IMR-90 (cell line): ENCODE results near the gene ANO9. TPM values are rescaled to one million over a fixed set of nuclear protein-coding genes. Genes with fewer than 3 reads are reported as not detected.

Experiments used
- ATAC-seq: fragments of 200-7000 bp; cut with Tn5 transposase; 2 replicates; pipeline ENCODE4 v1.9.1; 2020; ENCODE audit warnings: low read depth, mild to moderate bottlenecking, moderate library complexity
- BruUV-seq: library from RNA; stranded (reverse); fragments of 400-500 nt; replicated peaks from 2 replicates; lab custom pipeline; 2021; lab: Mats Ljungman, UMichigan
- CTCF ChIA-PET: fragments of 300-600 bp; formaldehyde crosslinking; extraction: SDS; loops from one replicate; lab custom pipeline; 2021; ENCODE audit warnings: antibody characterized with exemption; lab: Yijun Ruan, JAX
- POLR2A ChIA-PET: fragments of 300-600 bp; sonication (Branson Sonifier 250); formaldehyde crosslinking; loops from one replicate; lab custom pipeline; 2022; ENCODE audit warnings: antibody characterized with exemption; ENCODE audit not compliant: unreplicated experiment; lab: Charles Lee
- DNase-seq: peaks from one replicate; pipeline ENCODE4 v3.0.0; 2013
- H2AFZ ChIP-seq: replicated peaks from 2 replicates; pipeline ENCODE3; 2013; ENCODE audit warnings: low read length, mild to moderate bottlenecking; ENCODE audit not compliant: poor library complexity
- H2AK5ac ChIP-seq: 2 replicates; pipeline ENCODE4 v1.6.1; 2013; ENCODE audit warnings: low read depth, low read length, inconsistent platforms
- H2AK9ac ChIP-seq: replicated peaks from 2 replicates; pipeline ENCODE3; 2013; ENCODE audit warnings: mild to moderate bottlenecking, low read depth, low read length, moderate library complexity; ENCODE audit not compliant: poor library complexity
- H2BK120ac ChIP-seq: 2 replicates; pipeline ENCODE4 v1.6.1; 2013; ENCODE audit warnings: low read depth, low read length, inconsistent platforms
- H2BK15ac ChIP-seq: 3 replicates; pipeline ENCODE4 v1.6.1; 2013; ENCODE audit warnings: low read depth, low read length, inconsistent platforms
- H2BK20ac ChIP-seq: 2 replicates; pipeline ENCODE4 v1.6.1; 2013; ENCODE audit warnings: low read depth, mild to moderate bottlenecking, inconsistent platforms, low read length, moderate library complexity
- H2BK5ac ChIP-seq: 2 replicates; pipeline ENCODE4 v1.6.1; 2013; ENCODE audit warnings: mild to moderate bottlenecking, low read depth, low read length, inconsistent platforms; ENCODE audit not compliant: poor library complexity, severe bottlenecking
- H3K14ac ChIP-seq: replicated peaks from 2 replicates; pipeline ENCODE4 v1.6.1; 2013; ENCODE audit warnings: low read depth, low read length, inconsistent platforms
- H3K18ac ChIP-seq: 2 replicates; pipeline ENCODE4 v1.6.1; 2013; ENCODE audit warnings: low read depth, low read length, control low read depth
- H3K23ac ChIP-seq: 2 replicates; pipeline ENCODE4 v1.6.1; 2013; ENCODE audit warnings: low read depth, low read length, inconsistent platforms
- H3K27ac ChIP-seq: 2 replicates; pipeline ENCODE4 v1.5.1; 2013; ENCODE audit warnings: mild to moderate bottlenecking, control low read depth, low read length; ENCODE audit not compliant: insufficient read depth
- H3K27me3 ChIP-seq: 2 replicates; pipeline ENCODE4 v1.6.1; 2013; ENCODE audit warnings: low read length; ENCODE audit not compliant: control insufficient read depth, insufficient read depth
- H3K36me3 ChIP-seq: 2 replicates; pipeline ENCODE4 v1.6.1; 2013; ENCODE audit warnings: low read length, mixed read lengths; ENCODE audit not compliant: control insufficient read depth, insufficient read depth
- H3K4ac ChIP-seq: 2 replicates; pipeline ENCODE4 v1.6.1; 2013; ENCODE audit warnings: low read depth, low read length, inconsistent platforms
- H3K4me1 ChIP-seq: 2 replicates; pipeline ENCODE4 v1.6.1; 2013; ENCODE audit warnings: low read length, mixed read lengths; ENCODE audit not compliant: control insufficient read depth, insufficient read depth
- H3K4me2 ChIP-seq: 2 replicates; pipeline ENCODE4 v1.6.1; 2013; ENCODE audit warnings: low read depth, mild to moderate bottlenecking, control low read depth, low read length, moderate library complexity
- H3K4me3 ChIP-seq: 2 replicates; pipeline ENCODE4 v1.5.1; 2013; ENCODE audit warnings: low read depth, mild to moderate bottlenecking, control low read depth, low read length, moderate library complexity; ENCODE audit not compliant: insufficient read depth
- H3K56ac ChIP-seq: 2 replicates; pipeline ENCODE4 v1.6.1; 2013; ENCODE audit warnings: low read length, inconsistent platforms; ENCODE audit not compliant: insufficient read depth; ENCODE audit errors: extremely low read depth
- H3K79me1 ChIP-seq, 2 experiments: 2 replicates each; pipeline ENCODE4 v1.6.1; 2013; ENCODE audit warnings: low read length in 2 of 2, inconsistent platforms in 1 of 2, low read depth in 1 of 2
- H3K9ac ChIP-seq: 2 replicates; pipeline ENCODE4 v1.6.1; 2013; ENCODE audit warnings: low read depth, low read length, control low read depth
- H3K9me1 ChIP-seq: 2 replicates; pipeline ENCODE4 v1.6.1; 2013; ENCODE audit warnings: low read length, inconsistent platforms; ENCODE audit not compliant: insufficient read depth
- H3K9me3 ChIP-seq: 2 replicates; pipeline ENCODE4 v1.6.1; 2013; ENCODE audit warnings: low read length; ENCODE audit not compliant: control insufficient read depth, insufficient read depth
- H4K20me1 ChIP-seq: 2 replicates; pipeline ENCODE4 v1.6.1; 2013; ENCODE audit warnings: low read length, inconsistent platforms; ENCODE audit not compliant: insufficient read depth
- H4K5ac ChIP-seq: 2 replicates; pipeline ENCODE4 v1.6.1; 2013; ENCODE audit warnings: mild to moderate bottlenecking, low read depth, low read length, control low read depth
- H4K8ac ChIP-seq, 2 experiments: 2 replicates each; pipeline ENCODE4 v1.6.1; 2013; ENCODE audit warnings: low read depth in 2 of 2, low read length in 2 of 2, control low read depth in 1 of 2, inconsistent platforms in 1 of 2
- H4K91ac ChIP-seq: 2 replicates; pipeline ENCODE4 v1.6.1; 2013; ENCODE audit warnings: low read depth, low read length, inconsistent platforms; ENCODE audit not compliant: insufficient read depth
- BHLHE40 ChIP-seq: fragments of 150-350 bp; IDR thresholded peaks from 2 replicates; pipeline ENCODE4 v1.6.1; 2016; ENCODE audit warnings: mild to moderate bottlenecking, low read depth, low read length
- CTCF ChIP-seq: conservative IDR thresholded peaks from 2 replicates; pipeline ENCODE4 v1.5.1; 2012; ENCODE audit warnings: mild to moderate bottlenecking, low read depth, low read length, improper control_type of control experiment
- FOS ChIP-seq: fragments of 150-350 bp; IDR thresholded peaks from 2 replicates; pipeline ENCODE4 v1.6.1; 2016; ENCODE audit warnings: low read depth, low read length
- MAFK ChIP-seq: IDR thresholded peaks from 2 replicates; pipeline ENCODE4 v1.6.1; 2012; ENCODE audit warnings: low read depth, low read length, improper control_type of control experiment
- MXI1 ChIP-seq: IDR thresholded peaks from 2 replicates; pipeline ENCODE4 v1.6.1; 2012; ENCODE audit warnings: low read depth, mild to moderate bottlenecking, low read length, moderate library complexity, borderline replicate concordance
- RCOR1 ChIP-seq: IDR thresholded peaks from 2 replicates; pipeline ENCODE4 v1.6.1; 2012; ENCODE audit warnings: mild to moderate bottlenecking, low read length, improper control_type of control experiment; ENCODE audit not compliant: insufficient replicate concordance
- SMC3 ChIP-seq: fragments of 150-350 bp; IDR thresholded peaks from 2 replicates; pipeline ENCODE4 v1.6.1; 2016; ENCODE audit warnings: low read depth, mild to moderate bottlenecking, antibody characterized with exemption, low read length, moderate library complexity
- WGBS, 2 experiments: methylation state at CpG; one replicate each; pipeline versions ENCODE4 v1.1.5 to v1.1.7; 2013; ENCODE audit warnings: missing lambda C conversion rate in 2 of 2; ENCODE audit not compliant: insufficient read length in 1 of 2; ENCODE audit errors: extremely low coverage in 2 of 2; 5-methylcytosine and 5-hydroxymethylcytosine counted together
- dilution Hi-C: fragments of 300-500 bp; cut with HindIII; formaldehyde crosslinking; loops from one replicate; pipeline ENCODE4 v1.14.3; 2018; ENCODE audit warnings: low sequenced_read_pairs; ENCODE audit not compliant: unreplicated experiment
- in situ Hi-C: fragments of 300-500 bp; cut with MboI; formaldehyde crosslinking; loops from 3 replicates; pipeline ENCODE4 v1.14.3; 2019; ENCODE audit warnings: low sequenced_read_pairs, inconsistent platforms, mixed read lengths
- intact Hi-C: fragments of 100-400 bp; cut with micrococcal nuclease; formaldehyde crosslinking; loops from 2 replicates; pipeline ENCODE4 v1.10.0; 2022
- polyA plus RNA-seq, 3 experiments: library from polyadenylated mRNA; depleted of rRNA; stranded (reverse); fragments of >200 nt; gene quantifications; 2 replicates each; pipeline ENCODE4 v1.2.3, GENCODE V29; 2012; ENCODE audit warnings: low replicate concordance in 1 of 3
- total RNA-seq: library from RNA; depleted of rRNA; stranded (reverse); fragments of >200 nt; gene quantifications from 2 replicates; pipeline ENCODE4 v1.2.3, GENCODE V29; 2012

ANO9 gene
- total and polyA plus RNA-seq, 2 of the 4 experiments (the other 2 are of a cell fraction) = not detected

GRCh38 chr11:456533-456932 is 14.7 kb upstream of the ANO9 start:
- Histone ChIP-seq H2BK5ac (no peak overlapping the region), H3K23ac (no peak overlapping the region), H3K4me3 (no peak overlapping the region), H3K56ac (no peak overlapping the region), H2AK9ac (no peak overlapping the region), H3K36me3 (peaks cover 43% of the 10 kb centered on the region), H4K5ac (no peak overlapping the region), H4K8ac (no peak overlapping the region), H4K20me1 (peaks cover 36% of the 10 kb centered on the region), H3K27ac (no peak overlapping the region), H3K18ac (no peak overlapping the region), H3K27me3 (no peaks in the 10 kb centered on the region), H3K4me1 (peaks cover 2% of the 10 kb centered on the region; the same call in 1 of the 2 replicates), H2BK120ac (no peak overlapping the region), H2BK20ac (no peak overlapping the region), H3K79me1 (peaks cover 15 to 88% of the 10 kb centered on the region in 2 experiments; a peak in 3 of 4 replicates), H3K14ac (no peak overlapping the region), H2AK5ac (no peak overlapping the region), H3K4me2 (no peak overlapping the region), H2AFZ (no peak overlapping the region), H3K9me1 (0 out of 2 replicates have a peak, but pooled peaks cover 7% of the 10 kb centered on the region), H3K9ac (no peak overlapping the region), H4K91ac (no peak overlapping the region), H3K9me3 (no peaks in the 10 kb centered on the region), H3K4ac (no peak overlapping the region), H2BK15ac (no peak overlapping the region)
- DNase-seq (no peak), ATAC-seq (no peak)
- POLR2A ChIA-PET = no interaction called here
- TF ChIP-seq MAFK = no peak
- TF ChIP-seq BHLHE40 = no peak
- no peak for TF ChIP-seq CTCF
- TF ChIP-seq MXI1 = no peak
- no peak for TF ChIP-seq FOS
- TF ChIP-seq SMC3 = no peak
- TF ChIP-seq RCOR1 = no peak
- in situ Hi-C loops (loop anchor here (10.0 kb wide), 1 partner anchor 152 kb away; the partner anchor contains the start of gene IFITM2), dilution Hi-C loops (no loop called here), intact Hi-C loops (no loop called here)
- CTCF ChIA-PET = no interaction called here
- no CpG with 5 or more reads among the region's 7 CpGs for WGBS, 2 experiments
- no TSS peak for BruUV-seq
